MM.1S (cell line): ENCODE results near the gene TOR1AIP2.

Experiments
- DNase-seq: peaks from one replicate; pipeline ENCODE4 v3.0.0-alpha.2; 2015
- H2AFZ ChIP-seq: fragments of 300-600 bp; sonication (generic); 2 replicates; pipeline ENCODE4 v1.6.0; 2016; ENCODE audit warnings: antibody characterized with exemption, low read length
- H3F3A ChIP-seq: fragments of 300-600 bp; sonication (generic); 2 replicates; pipeline ENCODE4 v1.6.1; 2016; ENCODE audit warnings: mild to moderate bottlenecking, antibody characterized with exemption, low read length, moderate library complexity, mixed read lengths; ENCODE audit not compliant: insufficient read depth
- H3K27ac ChIP-seq: fragments of 300-600 bp; sonication (generic); 2 replicates; pipeline ENCODE4 v1.5.1; 2016; ENCODE audit warnings: mild to moderate bottlenecking, low read length
- H3K27me3 ChIP-seq: fragments of 300-600 bp; sonication (generic); replicated peaks from 2 replicates; pipeline ENCODE4 v1.6.0; 2016; ENCODE audit warnings: low read length; ENCODE audit not compliant: insufficient read depth
- H3K36me3 ChIP-seq: fragments of 300-600 bp; sonication (generic); replicated peaks from 2 replicates; pipeline ENCODE4 v1.6.1; 2016; ENCODE audit warnings: mild to moderate bottlenecking, low read length, mixed read lengths; ENCODE audit not compliant: insufficient read depth
- H3K4me1 ChIP-seq: fragments of 300-600 bp; sonication (generic); 2 replicates; pipeline ENCODE4 v1.6.1; 2016; ENCODE audit warnings: low read length, mixed read lengths
- H3K4me2 ChIP-seq: fragments of 300-600 bp; sonication (generic); 2 replicates; pipeline ENCODE4 v1.6.0; 2016; ENCODE audit warnings: low read depth, low read length
- H3K4me3 ChIP-seq: fragments of 300-600 bp; sonication (generic); 2 replicates; pipeline ENCODE4 v1.5.1; 2016; ENCODE audit warnings: low read length, mixed read lengths
- H3K79me2 ChIP-seq: fragments of 300-600 bp; sonication (generic); 2 replicates; pipeline ENCODE4 v1.6.1; 2016; ENCODE audit warnings: mixed run types, low read length, mixed read lengths
- H3K9ac ChIP-seq: fragments of 300-600 bp; sonication (generic); 2 replicates; pipeline ENCODE4 v1.6.1; 2016; ENCODE audit warnings: low read length, mixed read lengths
- H3K9me2 ChIP-seq: fragments of 300-600 bp; sonication (generic); replicated peaks from 2 replicates; pipeline ENCODE4 v1.6.1; 2016; ENCODE audit warnings: mild to moderate bottlenecking, low read length, mixed read lengths; ENCODE audit not compliant: insufficient read depth
- H3K9me3 ChIP-seq: fragments of 300-600 bp; sonication (generic); replicated peaks from 2 replicates; pipeline ENCODE4 v1.6.1; 2016; ENCODE audit warnings: mild to moderate bottlenecking, low read length, mixed read lengths; ENCODE audit not compliant: insufficient read depth
- H4K20me1 ChIP-seq: fragments of 300-600 bp; sonication (generic); 2 replicates; pipeline ENCODE4 v1.6.1; 2016; ENCODE audit warnings: mild to moderate bottlenecking, low read length, moderate library complexity, mixed read lengths; ENCODE audit not compliant: insufficient read depth
- EZH2 ChIP-seq: fragments of 300-600 bp; sonication (generic); optimal IDR thresholded peaks from 2 replicates; pipeline ENCODE3; 2017; ENCODE audit warnings: low read depth, mild to moderate bottlenecking, antibody characterized with exemption, low read length, mixed read lengths
- EZH2phosphoT487 ChIP-seq: fragments of 300-600 bp; sonication (generic); IDR thresholded peaks from 2 replicates; pipeline ENCODE4 v1.6.1; 2018; ENCODE audit warnings: antibody characterized with exemption, low read length
- TF ChIP-seq, protein P1 (sequence below): fragments of 300-600 bp; sonication (generic); IDR thresholded peaks from 2 replicates; pipeline ENCODE4 v1.5.1; 2016; ENCODE audit warnings: antibody characterized with exemption, low read length, mixed read lengths

TOR1AIP2 gene

DNA sequence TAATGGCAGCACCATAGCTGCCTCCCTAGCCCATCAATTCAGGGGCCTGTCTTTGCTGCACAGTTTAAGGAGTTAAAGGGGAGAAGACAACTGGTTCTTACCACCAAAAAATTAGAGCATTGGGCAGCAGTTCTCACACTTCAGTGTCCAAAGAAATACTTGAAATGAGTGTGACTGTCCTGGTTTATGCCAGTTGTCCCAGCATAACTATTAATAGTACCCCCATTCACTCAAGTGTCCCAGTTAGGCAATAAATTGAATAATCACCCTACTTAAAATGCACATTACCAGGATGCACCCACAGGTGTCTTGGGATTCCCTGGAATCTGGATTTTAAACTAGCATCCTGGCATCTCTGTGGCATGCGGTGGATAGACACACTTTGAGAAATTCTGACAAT lies 83.5 kb downstream of the TOR1AIP2 start:
- no peak for TF ChIP-seq EZH2

DNA sequence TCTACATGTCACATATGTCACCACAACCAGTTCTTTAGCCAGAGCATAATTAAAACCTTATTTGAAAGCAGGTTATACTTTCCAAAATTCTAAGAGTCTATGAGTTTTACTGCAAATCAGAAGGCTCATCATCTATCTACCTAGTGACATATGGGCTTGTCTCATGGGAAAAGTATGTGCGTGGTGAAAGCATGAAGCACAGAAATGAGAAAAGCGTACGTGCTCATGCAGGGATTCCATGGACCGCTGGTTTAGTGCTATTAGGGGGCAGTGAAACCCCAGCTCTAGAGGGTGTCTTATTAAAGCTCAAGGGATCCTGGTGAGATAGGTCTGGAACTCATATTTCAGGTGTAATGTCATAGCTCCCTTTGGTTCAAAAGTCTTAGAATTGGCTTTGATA lies 84.3 kb downstream of the TOR1AIP2 start:
- H4K20me1 ChIP-seq, result no peaks in the 10 kb centered on the region
- no peak overlapping the region for H3K9ac ChIP-seq
- H3K4me1 ChIP-seq, result no peaks in the 10 kb centered on the region
- H3K27me3 ChIP-seq, result no peaks in the 10 kb centered on the region
- no peak overlapping the region for H2AFZ ChIP-seq
- H3K4me3 ChIP-seq, result no peak overlapping the region
- DNase-seq, result no peak
- no peak overlapping the region for H3K4me2 ChIP-seq
- H3K9me2 ChIP-seq, result no peaks in the 10 kb centered on the region
- TF ChIP-seq EZH2 (no peak), EZH2phosphoT487 (no peak)
- TF ChIP-seq, protein P1, sequence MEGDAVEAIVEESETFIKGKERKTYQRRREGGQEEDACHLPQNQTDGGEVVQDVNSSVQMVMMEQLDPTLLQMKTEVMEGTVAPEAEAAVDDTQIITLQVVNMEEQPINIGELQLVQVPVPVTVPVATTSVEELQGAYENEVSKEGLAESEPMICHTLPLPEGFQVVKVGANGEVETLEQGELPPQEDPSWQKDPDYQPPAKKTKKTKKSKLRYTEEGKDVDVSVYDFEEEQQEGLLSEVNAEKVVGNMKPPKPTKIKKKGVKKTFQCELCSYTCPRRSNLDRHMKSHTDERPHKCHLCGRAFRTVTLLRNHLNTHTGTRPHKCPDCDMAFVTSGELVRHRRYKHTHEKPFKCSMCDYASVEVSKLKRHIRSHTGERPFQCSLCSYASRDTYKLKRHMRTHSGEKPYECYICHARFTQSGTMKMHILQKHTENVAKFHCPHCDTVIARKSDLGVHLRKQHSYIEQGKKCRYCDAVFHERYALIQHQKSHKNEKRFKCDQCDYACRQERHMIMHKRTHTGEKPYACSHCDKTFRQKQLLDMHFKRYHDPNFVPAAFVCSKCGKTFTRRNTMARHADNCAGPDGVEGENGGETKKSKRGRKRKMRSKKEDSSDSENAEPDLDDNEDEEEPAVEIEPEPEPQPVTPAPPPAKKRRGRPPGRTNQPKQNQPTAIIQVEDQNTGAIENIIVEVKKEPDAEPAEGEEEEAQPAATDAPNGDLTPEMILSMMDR, result no peak
- no peaks in the 10 kb centered on the region for H3K79me2 ChIP-seq
- H3K9me3 ChIP-seq, result no peaks in the 10 kb centered on the region
- no peaks in the 10 kb centered on the region for H3F3A ChIP-seq
- no peak overlapping the region for H3K27ac ChIP-seq
- no peaks in the 10 kb centered on the region for H3K36me3 ChIP-seq

More for the DNA sequence above, 83.5 kb downstream of the TOR1AIP2 start:
- Histone ChIP-seq H4K20me1 (no peaks in the 10 kb centered on the region), H3K4me3 (no peak overlapping the region), H3K9me2 (no peaks in the 10 kb centered on the region), H3K79me2 (no peaks in the 10 kb centered on the region), H3K27me3 (no peaks in the 10 kb centered on the region), H3K36me3 (no peaks in the 10 kb centered on the region), H3K9ac (no peak overlapping the region), H2AFZ (no peak overlapping the region), H3F3A (no peaks in the 10 kb centered on the region), H3K9me3 (no peaks in the 10 kb centered on the region), H3K4me1 (peaks cover 4% of the 10 kb centered on the region), H3K4me2 (no peak overlapping the region), H3K27ac (no peak overlapping the region)
- DNase-seq, result no peak
